Mesothelial cell of epicardium (in vitro differentiated cells): Measurements from ENCODE around the gene SUFU. TPM values are rescaled to one million over a fixed set of nuclear protein-coding genes. Genes with fewer than 3 reads are reported as not detected.
A peak's percentile ranks its signal among the peaks of the same experiment; 100 is the strongest.

Experiments used
- DNase-seq, 2 experiments: peaks; one replicate each; pipeline ENCODE4 v3.0.0; 2021; ENCODE audit warnings: low spot score in 2 of 2; ENCODE audit not compliant: unreplicated experiment in 2 of 2
- H3K27ac Mint-ChIP-seq: 2 replicates; pipeline ENCODE4 v1.8.0; 2021; ENCODE audit warnings: mixed read lengths
- H3K27me3 Mint-ChIP-seq: 2 replicates; pipeline ENCODE4 v1.8.0; 2021; ENCODE audit warnings: low read depth, mixed read lengths
- H3K36me3 Mint-ChIP-seq: 2 replicates; pipeline ENCODE4 v1.8.0; 2021; ENCODE audit warnings: mixed read lengths
- H3K4me1 Mint-ChIP-seq: 2 replicates; pipeline ENCODE4 v1.8.0; 2021; ENCODE audit warnings: mixed read lengths
- H3K4me3 Mint-ChIP-seq: 2 replicates; pipeline ENCODE4 v1.8.0; 2021; ENCODE audit warnings: mild to moderate bottlenecking, moderate library complexity, mixed read lengths
- H3K9me3 Mint-ChIP-seq: 2 replicates; pipeline ENCODE4 v1.8.0; 2021; ENCODE audit warnings: mixed read lengths
- total RNA-seq: library from RNA; stranded (reverse); gene quantifications from 3 replicates; pipeline ENCODE4 v1.2.1, GENCODE V29; 2021
- TF ChIP-seq, protein P1 (sequence below): fragments of 200-600 bp; sonication (generic); IDR thresholded peaks from one replicate; pipeline ENCODE4 v1.5.0; 2021; ENCODE audit warnings: antibody characterized with exemption; ENCODE audit not compliant: unreplicated experiment

The SUFU gene
- total RNA-seq, 1 donor from 2014 or later, result 33.4 TPM

DNA sequence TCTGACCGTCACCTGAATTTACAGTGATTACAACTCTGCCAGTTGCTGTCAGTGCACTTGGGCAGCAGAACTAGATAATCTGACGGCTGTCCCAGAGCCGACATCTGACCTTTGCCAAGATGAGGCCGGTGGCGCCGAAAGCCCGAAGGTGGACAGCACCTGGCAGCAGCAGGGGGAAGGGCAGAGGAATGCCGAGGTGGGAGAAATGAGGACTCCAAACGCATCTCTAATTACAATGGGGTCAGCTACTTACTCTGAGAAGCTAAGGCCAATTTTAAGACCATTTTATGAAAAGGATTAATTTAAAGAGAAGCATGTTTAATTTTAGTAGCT is 174.3 kb downstream of the SUFU start:
- Mint-ChIP-seq H3K4me1 (peaks cover 77% of the 10 kb centered on the region), H3K27me3 (no peaks in the 10 kb centered on the region), H3K4me3 (no peak overlapping the region), H3K27ac (peak overlapping the region; percentile 96), H3K9me3 (no peaks in the 10 kb centered on the region), H3K36me3 (peaks cover 10% of the 10 kb centered on the region)
- TF ChIP-seq, protein P1, sequence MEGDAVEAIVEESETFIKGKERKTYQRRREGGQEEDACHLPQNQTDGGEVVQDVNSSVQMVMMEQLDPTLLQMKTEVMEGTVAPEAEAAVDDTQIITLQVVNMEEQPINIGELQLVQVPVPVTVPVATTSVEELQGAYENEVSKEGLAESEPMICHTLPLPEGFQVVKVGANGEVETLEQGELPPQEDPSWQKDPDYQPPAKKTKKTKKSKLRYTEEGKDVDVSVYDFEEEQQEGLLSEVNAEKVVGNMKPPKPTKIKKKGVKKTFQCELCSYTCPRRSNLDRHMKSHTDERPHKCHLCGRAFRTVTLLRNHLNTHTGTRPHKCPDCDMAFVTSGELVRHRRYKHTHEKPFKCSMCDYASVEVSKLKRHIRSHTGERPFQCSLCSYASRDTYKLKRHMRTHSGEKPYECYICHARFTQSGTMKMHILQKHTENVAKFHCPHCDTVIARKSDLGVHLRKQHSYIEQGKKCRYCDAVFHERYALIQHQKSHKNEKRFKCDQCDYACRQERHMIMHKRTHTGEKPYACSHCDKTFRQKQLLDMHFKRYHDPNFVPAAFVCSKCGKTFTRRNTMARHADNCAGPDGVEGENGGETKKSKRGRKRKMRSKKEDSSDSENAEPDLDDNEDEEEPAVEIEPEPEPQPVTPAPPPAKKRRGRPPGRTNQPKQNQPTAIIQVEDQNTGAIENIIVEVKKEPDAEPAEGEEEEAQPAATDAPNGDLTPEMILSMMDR, result no peak
- DNase-seq, result no peak

DNA sequence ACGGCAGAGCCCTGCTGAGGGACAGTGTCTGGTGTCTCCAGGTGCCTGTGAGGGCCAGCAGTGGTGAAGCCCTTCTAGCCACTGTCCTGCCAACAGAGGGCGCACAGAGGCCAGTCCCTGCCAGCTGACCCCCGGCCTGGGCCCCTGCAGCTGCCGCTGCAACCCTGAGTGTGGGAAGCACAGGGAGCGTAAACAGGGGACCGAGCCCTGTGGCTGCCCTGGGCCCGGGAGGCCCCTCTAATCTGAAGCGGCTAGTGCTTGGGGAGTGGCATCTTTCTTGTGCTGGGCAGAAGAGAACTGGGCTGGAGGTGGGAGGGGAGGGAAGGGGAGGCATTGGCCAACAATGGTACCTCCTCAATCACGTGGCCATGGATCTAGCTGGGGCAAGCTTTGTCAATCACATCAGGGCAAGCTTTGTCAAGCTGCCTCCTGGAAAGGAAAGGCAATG is 175.1 kb downstream of the SUFU start:
- no peak overlapping the region for H3K4me3 Mint-ChIP-seq
- H3K27ac Mint-ChIP-seq, result peak overlapping the region; percentile 96
- H3K4me1 Mint-ChIP-seq, result peaks cover 70% of the 10 kb centered on the region
- peak in 1 of 2 experiments; percentile 66 for DNase-seq
- TF ChIP-seq, protein P1, result no peak
- no peaks in the 10 kb centered on the region for H3K27me3 Mint-ChIP-seq
- no peaks in the 10 kb centered on the region for H3K9me3 Mint-ChIP-seq
- peaks cover 12% of the 10 kb centered on the region for H3K36me3 Mint-ChIP-seq

DNA sequence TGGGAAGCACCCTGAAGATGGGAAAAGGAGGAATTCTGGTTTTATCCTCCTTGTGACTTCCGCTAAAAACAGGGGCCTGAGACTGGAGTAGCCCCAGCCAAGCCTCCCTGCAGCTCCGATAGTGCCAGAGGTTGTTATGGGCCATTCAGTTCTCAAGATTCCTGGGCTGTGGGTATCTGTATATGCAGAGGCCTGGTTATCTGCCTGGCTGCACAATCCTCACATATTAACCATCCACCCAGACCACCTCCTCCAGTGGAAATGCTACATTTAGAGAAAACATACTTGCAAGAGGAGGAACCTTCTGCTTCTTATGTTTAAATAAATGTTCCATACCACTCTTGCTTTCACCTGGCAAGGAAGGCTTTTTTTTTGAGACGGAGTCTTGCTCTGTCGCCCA is 175.8 kb downstream of the SUFU start:
- no peak for DNase-seq
- TF ChIP-seq, protein P1, result no peak
- Mint-ChIP-seq H3K4me3 (no peak overlapping the region), H3K36me3 (peaks cover 13% of the 10 kb centered on the region), H3K9me3 (no peaks in the 10 kb centered on the region), H3K4me1 (peaks cover 63% of the 10 kb centered on the region), H3K27me3 (no peaks in the 10 kb centered on the region), H3K27ac (peak overlapping the region; percentile 16)

DNA sequence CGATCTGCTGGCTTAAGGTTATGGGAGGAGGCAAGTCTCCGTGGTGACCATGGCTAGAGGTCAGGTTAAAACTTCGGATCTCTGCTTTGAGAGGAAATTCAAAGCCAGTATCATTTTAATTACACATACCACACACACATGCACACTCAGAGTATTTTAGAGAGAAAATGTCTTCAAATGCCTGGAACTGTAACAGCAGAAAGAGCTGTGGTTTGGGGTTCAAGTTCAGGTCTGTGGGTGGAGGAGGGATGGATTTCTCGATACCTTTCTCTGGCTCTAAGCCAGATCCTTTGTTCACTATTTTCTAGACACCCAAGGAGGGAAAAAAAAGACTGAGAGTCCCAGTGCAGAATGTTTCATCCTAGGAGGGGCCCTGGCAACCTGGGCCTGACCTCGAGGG is 177.9 kb downstream of the SUFU start:
- TF ChIP-seq, protein P1, result no peak
- Mint-ChIP-seq H3K27ac (peak overlapping the region; percentile 5), H3K4me3 (no peak overlapping the region), H3K4me1 (peaks cover 42% of the 10 kb centered on the region), H3K36me3 (peaks cover 19% of the 10 kb centered on the region), H3K9me3 (no peaks in the 10 kb centered on the region), H3K27me3 (no peaks in the 10 kb centered on the region)
- DNase-seq, result no peak

DNA sequence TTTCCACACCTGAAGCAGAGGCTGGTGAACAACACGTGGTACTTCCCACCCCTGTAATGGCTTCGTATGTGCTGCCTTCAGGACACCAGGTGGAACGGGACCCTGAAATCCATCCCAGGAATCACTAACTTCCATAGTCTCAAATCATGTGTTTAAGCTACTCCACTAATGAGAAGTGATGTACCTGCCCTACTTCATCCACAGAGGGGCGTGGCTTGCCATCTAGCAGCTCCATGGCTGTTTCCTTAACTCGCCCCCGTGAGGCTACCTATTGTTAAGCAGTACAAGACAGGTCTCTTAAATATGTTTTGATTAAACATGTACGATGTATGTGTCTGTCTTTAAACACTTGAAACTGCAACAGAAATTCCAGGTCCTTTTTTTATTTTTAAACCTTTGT is 178.6 kb downstream of the SUFU start:
- Mint-ChIP-seq H3K36me3 (peaks cover 19% of the 10 kb centered on the region), H3K4me3 (no peak overlapping the region), H3K4me1 (peaks cover 35% of the 10 kb centered on the region), H3K27ac (peak overlapping the region; percentile 7), H3K27me3 (no peaks in the 10 kb centered on the region), H3K9me3 (no peaks in the 10 kb centered on the region)
- TF ChIP-seq, protein P1, result no peak
- DNase-seq, result no peak

DNA sequence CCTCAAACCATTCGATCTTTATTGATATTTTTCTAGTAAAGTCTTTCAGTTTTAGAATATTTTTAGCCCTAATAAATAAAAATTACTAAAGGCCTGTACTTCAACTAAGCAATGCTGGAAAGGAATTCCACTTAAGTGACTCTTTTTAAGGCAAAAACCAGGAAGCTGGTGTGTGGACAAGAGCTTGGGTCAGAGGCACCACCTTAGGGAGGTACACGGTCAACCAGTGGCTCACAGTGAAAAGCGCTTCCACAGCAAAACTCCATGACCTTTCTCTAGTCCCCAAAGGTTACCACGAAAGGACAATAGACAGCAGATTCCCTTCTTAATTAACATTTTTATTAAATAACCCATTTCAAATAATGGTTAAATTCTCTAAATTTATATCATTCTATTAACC is 179.2 kb downstream of the SUFU start:
- TF ChIP-seq, protein P1, result no peak
- Mint-ChIP-seq H3K4me1 (peaks cover 29% of the 10 kb centered on the region), H3K4me3 (no peak overlapping the region), H3K9me3 (no peaks in the 10 kb centered on the region), H3K27me3 (no peaks in the 10 kb centered on the region), H3K27ac (peak overlapping the region; percentile 77), H3K36me3 (peaks cover 24% of the 10 kb centered on the region)
- no peak for DNase-seq
